IPS-15b (cell line): ENCODE measurements around the gene AQP11.
"Not testable (repeated sequence)": the region's sequence is repeated elsewhere in the genome, so short reads cannot be mapped to it uniquely, and the experiment has no call there.

Experiments
- H3K27me3 ChIP-seq: one replicate; pipeline ENCODE4 v1.6.1; 2013; ENCODE audit warnings: low read length; ENCODE audit not compliant: control insufficient read depth, insufficient read depth
- H3K36me3 ChIP-seq: one replicate; pipeline ENCODE4 v1.6.1; 2013; ENCODE audit warnings: low read length; ENCODE audit not compliant: control insufficient read depth, insufficient read depth
- H3K4me1 ChIP-seq: one replicate; pipeline ENCODE4 v1.6.1; 2013; ENCODE audit warnings: mild to moderate bottlenecking, low read length; ENCODE audit not compliant: control insufficient read depth, insufficient read depth
- H3K4me3 ChIP-seq: one replicate; pipeline ENCODE4 v1.5.1; 2013; ENCODE audit warnings: low read depth, low read length
- H3K9ac ChIP-seq: one replicate; pipeline ENCODE4 v1.6.1; 2013; ENCODE audit warnings: low read depth, mild to moderate bottlenecking, low read length
- H3K9me3 ChIP-seq: one replicate; pipeline ENCODE4 v1.6.1; 2013; ENCODE audit warnings: mild to moderate bottlenecking, low read length; ENCODE audit not compliant: control insufficient read depth, insufficient read depth

The AQP11 gene, protein sequence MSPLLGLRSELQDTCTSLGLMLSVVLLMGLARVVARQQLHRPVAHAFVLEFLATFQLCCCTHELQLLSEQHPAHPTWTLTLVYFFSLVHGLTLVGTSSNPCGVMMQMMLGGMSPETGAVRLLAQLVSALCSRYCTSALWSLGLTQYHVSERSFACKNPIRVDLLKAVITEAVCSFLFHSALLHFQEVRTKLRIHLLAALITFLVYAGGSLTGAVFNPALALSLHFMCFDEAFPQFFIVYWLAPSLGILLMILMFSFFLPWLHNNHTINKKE

GRCh38 chr11:77589521-77590193 lies at the start of gene AQP11:
TSS of gene AQP11 (plus strand) at chr11:77589953. CDS start at chr11:77589993, 40 bp downstream.
- peak within 1 kb of the TSS; percentile 60 for H3K9ac ChIP-seq
- H3K9me3 ChIP-seq, result no peaks in the 10 kb centered on the region
- peak within 1 kb of the TSS; percentile 90 for H3K4me3 ChIP-seq
- peaks cover 13% of the 10 kb centered on the region for H3K27me3 ChIP-seq
- H3K36me3 ChIP-seq, result no peaks in the 10 kb centered on the region
- peaks cover 5% of the 10 kb centered on the region for H3K4me1 ChIP-seq

GRCh38 chr11:77542296-77542695 lies 47.5 kb upstream of the AQP11 start:
- H3K4me1 ChIP-seq, result peaks cover 1% of the 10 kb centered on the region
- H3K27me3 ChIP-seq, result no peaks in the 10 kb centered on the region
- no peak overlapping the region for H3K9ac ChIP-seq
- H3K4me3 ChIP-seq, result no peak overlapping the region
- H3K36me3 ChIP-seq, result no peaks in the 10 kb centered on the region
- H3K9me3 ChIP-seq, result no peaks in the 10 kb centered on the region

DNA sequence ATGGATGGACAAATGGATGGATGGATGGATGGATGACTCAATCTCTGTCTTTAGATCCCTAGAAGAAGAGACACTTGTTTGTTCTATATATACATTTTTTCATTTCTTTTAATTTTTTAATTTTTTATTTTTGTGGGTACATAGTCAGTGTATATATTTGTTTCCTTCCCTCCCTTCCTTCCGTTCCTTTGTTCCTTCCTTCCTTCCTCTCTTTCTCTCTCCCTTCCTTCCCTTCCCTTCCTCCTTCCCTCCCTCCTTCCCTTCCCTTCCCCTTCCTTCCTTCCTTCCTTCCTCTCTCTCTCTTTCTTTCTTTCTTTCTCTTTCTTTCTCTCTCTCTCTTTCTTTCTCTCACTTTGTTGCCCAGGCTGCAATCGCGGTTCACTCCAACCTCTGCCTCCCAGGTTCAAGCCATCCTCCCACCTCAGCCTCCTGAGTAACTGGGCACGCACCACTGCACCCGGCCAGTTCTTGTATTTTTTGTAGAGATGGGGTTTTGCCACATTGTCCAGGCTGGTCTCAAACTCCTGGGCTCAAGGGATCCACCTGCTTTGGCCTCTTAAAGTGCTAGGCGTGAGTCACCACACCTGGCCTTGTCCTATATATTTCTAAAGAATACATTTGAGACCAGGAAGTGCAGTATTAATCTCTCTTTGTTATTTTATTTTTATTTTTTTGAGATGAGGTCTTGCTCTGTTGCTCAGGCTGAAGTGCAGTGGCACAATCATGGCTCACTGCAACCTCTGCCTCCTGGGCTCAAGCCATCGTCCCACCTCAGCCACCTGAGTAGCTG lies 42.5 kb upstream of the AQP11 start:
- H3K9me3 ChIP-seq, result no peaks in the 10 kb centered on the region
- no peak overlapping the region for H3K4me3 ChIP-seq
- peaks cover 11% of the 10 kb centered on the region for H3K4me1 ChIP-seq
- H3K27me3 ChIP-seq, result no peaks in the 10 kb centered on the region
- peak overlapping the region; percentile 60 for H3K9ac ChIP-seq
- H3K36me3 ChIP-seq, result no peaks in the 10 kb centered on the region

DNA sequence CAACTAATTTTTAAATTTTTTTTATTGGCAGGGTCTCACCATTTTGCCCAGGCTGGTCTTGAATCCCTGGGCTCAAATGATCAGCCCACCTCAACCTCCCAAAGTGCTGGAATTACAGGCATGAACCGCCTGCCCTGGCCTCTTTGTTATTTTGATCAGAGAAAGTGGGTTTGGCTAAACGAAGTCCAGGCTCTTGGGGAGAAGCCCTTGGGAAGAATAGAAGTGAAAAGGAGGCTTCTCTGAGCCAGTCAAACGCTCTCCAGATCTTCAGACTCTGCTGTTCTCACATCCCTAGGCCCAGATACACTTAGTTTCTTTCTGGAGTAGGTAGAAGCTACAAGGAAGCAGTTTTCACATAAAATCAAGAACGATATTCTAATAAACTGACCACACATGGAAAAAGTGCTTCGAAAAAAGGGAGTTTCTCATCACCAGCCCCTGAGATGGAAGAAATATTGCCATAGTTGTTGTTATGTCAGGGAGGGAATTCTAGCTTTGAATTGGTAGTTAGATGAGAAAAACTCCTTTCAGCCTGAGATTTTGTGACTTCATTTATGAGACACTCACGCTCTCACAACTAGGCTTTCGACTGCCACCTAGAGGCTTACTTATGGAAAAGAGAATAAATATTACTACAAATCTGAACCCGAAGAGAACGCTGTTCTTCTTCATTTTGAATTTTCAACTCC lies 41.7 kb upstream of the AQP11 start:
- Histone ChIP-seq H3K4me1 (peaks cover 11% of the 10 kb centered on the region), H3K27me3 (no peaks in the 10 kb centered on the region), H3K9me3 (no peaks in the 10 kb centered on the region), H3K9ac (peak overlapping the region; percentile 60), H3K4me3 (peak overlapping the region; percentile 14), H3K36me3 (no peaks in the 10 kb centered on the region)

GRCh38 chr11:77548552-77549445 lies 41.0 kb upstream of the AQP11 start:
- no peaks in the 10 kb centered on the region for H3K27me3 ChIP-seq
- H3K9ac ChIP-seq, result no peak overlapping the region
- no peak overlapping the region for H3K4me3 ChIP-seq
- H3K9me3 ChIP-seq, result no peaks in the 10 kb centered on the region
- H3K4me1 ChIP-seq, result peaks cover 11% of the 10 kb centered on the region
- H3K36me3 ChIP-seq, result no peaks in the 10 kb centered on the region

DNA sequence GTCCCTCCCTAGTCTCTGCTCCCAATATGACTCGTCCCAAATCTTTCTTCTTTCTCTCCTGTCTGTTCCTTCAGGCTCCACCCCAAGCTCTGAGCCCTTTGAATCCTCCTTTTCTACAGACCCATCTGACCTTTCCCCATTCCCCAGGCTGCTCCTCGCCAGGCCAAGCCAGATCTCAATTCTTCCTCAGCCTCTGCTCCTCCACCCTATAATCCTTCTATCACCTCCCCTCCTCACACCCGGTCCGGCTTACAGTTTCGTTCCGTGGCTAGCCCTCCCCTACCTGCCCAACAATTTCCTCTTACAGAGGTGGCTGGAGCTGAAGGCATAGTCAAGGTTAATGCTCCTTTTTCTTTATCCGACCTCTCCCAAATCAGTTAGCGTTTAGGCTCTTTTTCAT lies 38.3 kb upstream of the AQP11 start:
- H3K9ac ChIP-seq, H3K9me3 ChIP-seq, H3K27me3 ChIP-seq, H3K36me3 ChIP-seq, H3K4me3 ChIP-seq: not testable (repeated sequence)
- H3K4me1 ChIP-seq, result peaks cover 11% of the 10 kb centered on the region

GRCh38 chr11:77557553-77557952 lies 32.2 kb upstream of the AQP11 start:
- no peak overlapping the region for H3K9ac ChIP-seq
- no peak overlapping the region for H3K4me3 ChIP-seq
- no peaks in the 10 kb centered on the region for H3K9me3 ChIP-seq
- H3K4me1 ChIP-seq, result no peaks in the 10 kb centered on the region
- H3K27me3 ChIP-seq, result no peaks in the 10 kb centered on the region
- H3K36me3 ChIP-seq, result no peaks in the 10 kb centered on the region

GRCh38 chr11:77558380-77558779 lies 31.4 kb upstream of the AQP11 start:
- Histone ChIP-seq H3K27me3 (no peaks in the 10 kb centered on the region), H3K36me3 (no peaks in the 10 kb centered on the region), H3K9me3 (no peaks in the 10 kb centered on the region), H3K4me1 (no peaks in the 10 kb centered on the region), H3K4me3 (no peak overlapping the region), H3K9ac (no peak overlapping the region)

DNA sequence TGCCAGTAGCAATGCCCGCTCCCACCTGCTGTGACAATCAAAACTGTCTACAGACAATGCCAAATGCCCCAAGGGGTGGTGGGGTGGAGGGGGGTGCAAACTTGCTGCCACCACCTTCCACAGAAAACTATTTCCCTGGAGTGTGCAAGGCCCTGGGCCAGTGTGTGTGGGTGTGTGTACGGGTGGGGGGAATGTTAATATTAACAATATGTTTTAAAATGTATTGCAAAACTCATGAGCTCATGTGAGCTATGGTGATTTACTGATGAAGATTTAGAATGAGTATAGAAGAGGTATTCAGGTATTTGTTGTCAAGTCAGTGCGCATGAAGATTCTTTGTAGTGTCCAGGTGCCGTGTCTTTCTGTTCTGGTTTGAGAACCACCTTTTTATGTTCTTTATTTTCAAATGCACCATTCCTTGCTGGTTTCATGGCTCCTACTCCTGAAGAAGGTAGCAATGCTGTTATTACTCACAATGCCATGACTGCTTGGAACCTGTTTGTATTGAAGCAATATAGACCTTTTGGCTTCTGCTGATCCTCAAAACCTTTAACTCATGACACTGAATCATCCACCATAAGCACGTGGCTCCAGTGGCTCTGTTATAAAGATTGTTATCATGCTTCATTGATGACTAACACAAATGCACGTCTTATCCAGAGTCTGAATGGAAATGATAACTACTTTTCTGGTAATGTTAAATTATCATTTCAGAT lies 29.9 kb upstream of the AQP11 start:
- H3K4me1 ChIP-seq, result no peaks in the 10 kb centered on the region
- H3K9ac ChIP-seq, result no peak overlapping the region
- no peak overlapping the region for H3K4me3 ChIP-seq
- no peaks in the 10 kb centered on the region for H3K36me3 ChIP-seq
- no peaks in the 10 kb centered on the region for H3K9me3 ChIP-seq
- H3K27me3 ChIP-seq, result no peaks in the 10 kb centered on the region

- Histone ChIP-seq H3K27me3 (no peaks in the 10 kb centered on the region), H3K36me3 (no peaks in the 10 kb centered on the region), H3K4me3 (no peak overlapping the region), H3K4me1 (no peaks in the 10 kb centered on the region), H3K9ac (no peak overlapping the region), H3K9me3 (no peaks in the 10 kb centered on the region)
Observed at GRCh38 chr11:77560605-77561004, 29.1 kb upstream of the AQP11 start.
